Progenitor cell of endocrine pancreas (in vitro differentiated cells): Measurements from ENCODE around the gene INSYN1. TPM values are rescaled to one million over a fixed set of nuclear protein-coding genes. Genes with fewer than 3 reads are reported as not detected.

Experiments
- DNase-seq: peaks from one replicate; pipeline ENCODE4 v3.0.0; 2021; ENCODE audit warnings: low spot score; ENCODE audit not compliant: unreplicated experiment
- H3K27ac Mint-ChIP-seq: 2 replicates; pipeline ENCODE4 v1.8.0; 2021; ENCODE audit warnings: mild to moderate bottlenecking, moderate library complexity, mixed read lengths
- H3K27me3 Mint-ChIP-seq: 2 replicates; pipeline ENCODE4 v1.8.0; 2021; ENCODE audit warnings: mixed read lengths
- H3K36me3 Mint-ChIP-seq: 2 replicates; pipeline ENCODE4 v1.8.0; 2022; ENCODE audit warnings: mixed read lengths; ENCODE audit not compliant: insufficient read depth
- H3K4me1 Mint-ChIP-seq: 2 replicates; pipeline ENCODE4 v1.8.0; 2021; ENCODE audit warnings: low read depth, mixed read lengths
- H3K4me3 Mint-ChIP-seq: 2 replicates; pipeline ENCODE4 v1.8.0; 2021; ENCODE audit warnings: low read depth, mild to moderate bottlenecking, moderate library complexity, mixed read lengths
- H3K9me3 Mint-ChIP-seq: 2 replicates; pipeline ENCODE4 v1.8.0; 2021; ENCODE audit warnings: low read depth, mixed read lengths
- total RNA-seq: library from RNA; stranded (reverse); gene quantifications from 2 replicates; pipeline ENCODE4 v1.2.1, GENCODE V29; 2021
- TF ChIP-seq, protein P1 (sequence below): fragments of 200-600 bp; sonication (generic); IDR thresholded peaks from one replicate; pipeline ENCODE4 v1.5.0; 2021; ENCODE audit warnings: antibody characterized with exemption, mild to moderate bottlenecking; ENCODE audit not compliant: unreplicated experiment

INSYN1 gene
- total RNA-seq, 1 donor from 2014 or later = 3.7 TPM

DNA sequence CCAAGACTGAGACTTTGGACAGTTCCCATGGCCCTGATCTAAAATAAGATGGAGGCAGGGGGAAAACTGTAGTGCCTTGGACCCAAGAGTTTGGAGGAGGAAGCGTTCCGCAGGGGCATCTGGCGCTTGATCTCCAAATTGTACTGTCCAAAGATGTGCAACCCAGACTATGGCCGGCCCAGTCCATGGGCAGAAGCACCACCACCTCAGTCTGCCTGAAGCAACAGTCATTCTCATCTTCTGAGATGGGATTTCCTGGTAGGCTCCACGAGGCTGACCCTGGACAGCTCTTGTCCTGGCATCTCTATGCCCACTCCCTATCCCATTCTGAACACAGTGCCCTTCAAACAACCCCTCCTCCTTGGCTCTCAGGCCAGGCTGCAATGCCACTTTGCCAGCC is 3.6 kb downstream of the INSYN1 start:
- H3K36me3 Mint-ChIP-seq = no peaks in the 10 kb centered on the region

GRCh38 chr15:73748730-73749129 is 4.4 kb downstream of the INSYN1 start:
- Mint-ChIP-seq H3K36me3 (no peaks in the 10 kb centered on the region), H3K9me3 (no peaks in the 10 kb centered on the region), H3K27me3 (peaks cover 69% of the 10 kb centered on the region), H3K4me3 (no peak overlapping the region), H3K27ac (no peak overlapping the region), H3K4me1 (peaks cover 3% of the 10 kb centered on the region)
- TF ChIP-seq, protein P1, sequence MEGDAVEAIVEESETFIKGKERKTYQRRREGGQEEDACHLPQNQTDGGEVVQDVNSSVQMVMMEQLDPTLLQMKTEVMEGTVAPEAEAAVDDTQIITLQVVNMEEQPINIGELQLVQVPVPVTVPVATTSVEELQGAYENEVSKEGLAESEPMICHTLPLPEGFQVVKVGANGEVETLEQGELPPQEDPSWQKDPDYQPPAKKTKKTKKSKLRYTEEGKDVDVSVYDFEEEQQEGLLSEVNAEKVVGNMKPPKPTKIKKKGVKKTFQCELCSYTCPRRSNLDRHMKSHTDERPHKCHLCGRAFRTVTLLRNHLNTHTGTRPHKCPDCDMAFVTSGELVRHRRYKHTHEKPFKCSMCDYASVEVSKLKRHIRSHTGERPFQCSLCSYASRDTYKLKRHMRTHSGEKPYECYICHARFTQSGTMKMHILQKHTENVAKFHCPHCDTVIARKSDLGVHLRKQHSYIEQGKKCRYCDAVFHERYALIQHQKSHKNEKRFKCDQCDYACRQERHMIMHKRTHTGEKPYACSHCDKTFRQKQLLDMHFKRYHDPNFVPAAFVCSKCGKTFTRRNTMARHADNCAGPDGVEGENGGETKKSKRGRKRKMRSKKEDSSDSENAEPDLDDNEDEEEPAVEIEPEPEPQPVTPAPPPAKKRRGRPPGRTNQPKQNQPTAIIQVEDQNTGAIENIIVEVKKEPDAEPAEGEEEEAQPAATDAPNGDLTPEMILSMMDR = no peak
- DNase-seq = no peak

More for the DNA sequence above, 3.6 kb downstream of the INSYN1 start:
- Mint-ChIP-seq H3K4me3 (no peak overlapping the region), H3K9me3 (no peaks in the 10 kb centered on the region), H3K27me3 (peaks cover 74% of the 10 kb centered on the region), H3K4me1 (peaks cover 3% of the 10 kb centered on the region), H3K27ac (no peak overlapping the region)
- TF ChIP-seq, protein P1 = no peak
- no peak for DNase-seq

- DNase-seq = no peak
- Mint-ChIP-seq H3K27ac (peak overlapping the region; percentile 45), H3K4me3 (no peak overlapping the region), H3K4me1 (peaks cover 2% of the 10 kb centered on the region), H3K36me3 (no peaks in the 10 kb centered on the region), H3K9me3 (no peaks in the 10 kb centered on the region), H3K27me3 (peaks cover 66% of the 10 kb centered on the region)
- TF ChIP-seq, protein P1 = no peak
Measured at GRCh38 chr15:73747847-73748590, 5.1 kb downstream of the INSYN1 start.

GRCh38 chr15:73746883-73747282 is 6.3 kb downstream of the INSYN1 start:
- no peaks in the 10 kb centered on the region for H3K36me3 Mint-ChIP-seq
- DNase-seq = no peak
- H3K9me3 Mint-ChIP-seq = no peaks in the 10 kb centered on the region
- H3K4me3 Mint-ChIP-seq = no peak overlapping the region
- H3K27ac Mint-ChIP-seq = no peak overlapping the region
- peaks cover 2% of the 10 kb centered on the region for H3K4me1 Mint-ChIP-seq
- TF ChIP-seq, protein P1 = no peak
- peaks cover 66% of the 10 kb centered on the region for H3K27me3 Mint-ChIP-seq

DNA sequence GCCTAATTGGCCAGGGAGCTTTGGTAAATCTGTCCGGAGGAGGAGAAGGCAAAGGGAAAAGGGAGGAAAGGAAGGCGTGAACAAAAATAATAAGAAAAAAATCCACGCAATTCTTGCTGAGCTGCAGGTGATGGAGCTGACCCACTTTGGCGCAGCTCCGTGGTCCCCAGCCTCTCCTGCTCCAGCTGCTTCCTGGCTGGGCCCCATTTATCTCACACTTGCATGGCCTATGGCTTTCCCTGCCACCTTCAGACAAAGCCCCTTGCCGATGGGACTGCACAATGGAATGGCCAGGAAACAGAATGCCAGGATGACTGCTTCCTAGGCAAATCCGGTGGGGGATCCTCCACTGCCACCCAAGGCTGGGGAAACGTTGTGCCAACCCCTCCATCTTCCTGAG is 6.9 kb downstream of the INSYN1 start:
- Mint-ChIP-seq H3K4me1 (peaks cover 6% of the 10 kb centered on the region), H3K4me3 (no peak overlapping the region), H3K27me3 (peaks cover 63% of the 10 kb centered on the region), H3K27ac (no peak overlapping the region), H3K9me3 (no peaks in the 10 kb centered on the region), H3K36me3 (no peaks in the 10 kb centered on the region)
- TF ChIP-seq, protein P1 = no peak
- no peak for DNase-seq
